A673 (cell line): ENCODE measurements around the gene CCSER1.

Experiments
- EZH2 ChIP-seq: fragments of 200-600 bp; sonication (generic); IDR thresholded peaks from 2 replicates; pipeline ENCODE4 v1.6.1; 2017; ENCODE audit warnings: borderline replicate concordance, low read depth, mild to moderate bottlenecking, mixed read lengths, antibody characterized with exemption, low read length; ENCODE audit not compliant: poor library complexity, severe bottlenecking
- TF ChIP-seq, protein P1 (sequence below): fragments of 300-800, 200-600 bp; sonication (generic); conservative IDR thresholded peaks from 2 replicates; pipeline ENCODE4 v1.5.1; 2017; ENCODE audit warnings: low read depth, mild to moderate bottlenecking, antibody characterized with exemption, low read length, moderate library complexity, mixed read lengths

DNA sequence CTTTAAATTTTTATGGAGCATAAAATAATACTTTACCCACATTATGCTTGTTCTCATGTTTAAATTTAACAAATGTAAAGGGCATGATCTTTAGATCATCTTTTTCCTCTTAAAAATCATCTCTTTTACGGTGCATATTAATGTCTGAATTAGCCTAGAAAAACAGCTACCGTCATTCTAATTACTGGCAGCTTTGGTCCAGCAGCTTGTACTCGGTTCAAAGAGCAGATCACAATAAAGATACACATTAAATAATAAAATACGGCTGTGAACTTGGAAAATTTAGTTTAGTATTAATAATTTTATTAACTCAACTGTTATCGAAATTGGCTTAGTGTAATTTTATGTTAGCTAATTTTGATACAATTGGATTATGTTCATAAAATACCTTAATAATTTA, 19.1 kb downstream of the CCSER1 start:
- TF ChIP-seq, protein P1, sequence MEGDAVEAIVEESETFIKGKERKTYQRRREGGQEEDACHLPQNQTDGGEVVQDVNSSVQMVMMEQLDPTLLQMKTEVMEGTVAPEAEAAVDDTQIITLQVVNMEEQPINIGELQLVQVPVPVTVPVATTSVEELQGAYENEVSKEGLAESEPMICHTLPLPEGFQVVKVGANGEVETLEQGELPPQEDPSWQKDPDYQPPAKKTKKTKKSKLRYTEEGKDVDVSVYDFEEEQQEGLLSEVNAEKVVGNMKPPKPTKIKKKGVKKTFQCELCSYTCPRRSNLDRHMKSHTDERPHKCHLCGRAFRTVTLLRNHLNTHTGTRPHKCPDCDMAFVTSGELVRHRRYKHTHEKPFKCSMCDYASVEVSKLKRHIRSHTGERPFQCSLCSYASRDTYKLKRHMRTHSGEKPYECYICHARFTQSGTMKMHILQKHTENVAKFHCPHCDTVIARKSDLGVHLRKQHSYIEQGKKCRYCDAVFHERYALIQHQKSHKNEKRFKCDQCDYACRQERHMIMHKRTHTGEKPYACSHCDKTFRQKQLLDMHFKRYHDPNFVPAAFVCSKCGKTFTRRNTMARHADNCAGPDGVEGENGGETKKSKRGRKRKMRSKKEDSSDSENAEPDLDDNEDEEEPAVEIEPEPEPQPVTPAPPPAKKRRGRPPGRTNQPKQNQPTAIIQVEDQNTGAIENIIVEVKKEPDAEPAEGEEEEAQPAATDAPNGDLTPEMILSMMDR: no peak
- no peak for TF ChIP-seq EZH2
